Measurements from ENCODE around the gene FEM1A. TPM values are rescaled to one million over a fixed set of nuclear protein-coding genes. Genes with fewer than 3 reads are reported as not detected.

Gene FEM1A
- total and polyA plus RNA-seq, 2 of the 13 experiments (the other 11 are each of a cell fraction or from before 2014, with no cell fraction given), result 3.2 to 10.8 TPM

GRCh38 chr19:4768934-4769777, 22.4 kb upstream of the FEM1A start (continued):
- TF ChIP-seq HNRNPUL1 (IDR thresholded peaks at IDR 0.05; ENCODE audit: low read depth, low read length) (no peak), ZBTB2 (CRISPR knock-in tag; IDR thresholded peaks at IDR 0.05; ENCODE audit: low read depth) (peak; percentile 97), ZNF33B (CRISPR knock-in tag; IDR thresholded peaks at IDR 0.05) (peak; percentile 100), BRF2 (CRISPR knock-in tag; IDR thresholded peaks at IDR 0.05) (peak; percentile 100), SMAD1 (CRISPR knock-in tag; IDR thresholded peaks at IDR 0.05; ENCODE audit: borderline replicate concordance, low read depth) (peak; percentile 100), KDM6A (CRISPR knock-in tag; IDR thresholded peaks at IDR 0.05; ENCODE audit: low read depth) (peak; percentile 96), KIAA2018 (CRISPR knock-in tag; IDR thresholded peaks at IDR 0.05; ENCODE audit: borderline replicate concordance) (peak; percentile 100), KMT2B (CRISPR knock-in tag; IDR thresholded peaks at IDR 0.05) (peak; percentile 100), ZNF282 (IDR thresholded peaks at IDR 0.05; ENCODE audit: partially characterized antibody) (no peak), HMGA1 (CRISPR knock-in tag; conservative IDR thresholded peaks at IDR 0.05) (no peak), ISL2 (CRISPR knock-in tag; IDR thresholded peaks at IDR 0.05) (peak; percentile 99), ZNF451 (CRISPR knock-in tag; IDR thresholded peaks at IDR 0.05) (peak; percentile 100), PPARG (CRISPR knock-in tag; conservative IDR thresholded peaks at IDR 0.05) (peak; percentile 99), ZBTB39 (CRISPR knock-in tag; IDR thresholded peaks at IDR 0.05) (peak; percentile 99), HNRNPLL (IDR thresholded peaks at IDR 0.05; ENCODE audit: low read depth, low read length, poor library complexity, severe bottlenecking) (no peak), CREM (IDR thresholded peaks at IDR 0.05) (no peak; the same call in 1 of the 2 replicates), CREM (CRISPR knock-in tag; IDR thresholded peaks at IDR 0.05) (peak; percentile 88)
